PC-3 (cell line): ENCODE results near the gene ANAPC2.

Source experiments
- CTCF ChIP-seq: fragments of 300-600 bp; sonication (generic); conservative IDR thresholded peaks from 2 replicates; pipeline ENCODE4 v1.5.1; 2017; ENCODE audit warnings: antibody characterized with exemption, low read depth, mild to moderate bottlenecking, low read length
- EZH2 ChIP-seq: fragments of 300-600 bp; sonication (generic); IDR thresholded peaks from one replicate; pipeline ENCODE4 v1.6.1; 2017; ENCODE audit warnings: antibody characterized with exemption, mild to moderate bottlenecking, low read length; ENCODE audit not compliant: unreplicated experiment

GRCh38 chr9:137188086-137188489 is 272 bp downstream of the ANAPC2 start:
- TF ChIP-seq CTCF (no peak), EZH2 (no peak)
